ENCODE results near the gene ANO7. TPM values are rescaled to one million over a fixed set of nuclear protein-coding genes. Genes with fewer than 3 reads are reported as not detected.

Gene ANO7
- total and polyA plus RNA-seq, 4 donors = 0.71 to 1.1 (median 0.86) TPM

DNA sequence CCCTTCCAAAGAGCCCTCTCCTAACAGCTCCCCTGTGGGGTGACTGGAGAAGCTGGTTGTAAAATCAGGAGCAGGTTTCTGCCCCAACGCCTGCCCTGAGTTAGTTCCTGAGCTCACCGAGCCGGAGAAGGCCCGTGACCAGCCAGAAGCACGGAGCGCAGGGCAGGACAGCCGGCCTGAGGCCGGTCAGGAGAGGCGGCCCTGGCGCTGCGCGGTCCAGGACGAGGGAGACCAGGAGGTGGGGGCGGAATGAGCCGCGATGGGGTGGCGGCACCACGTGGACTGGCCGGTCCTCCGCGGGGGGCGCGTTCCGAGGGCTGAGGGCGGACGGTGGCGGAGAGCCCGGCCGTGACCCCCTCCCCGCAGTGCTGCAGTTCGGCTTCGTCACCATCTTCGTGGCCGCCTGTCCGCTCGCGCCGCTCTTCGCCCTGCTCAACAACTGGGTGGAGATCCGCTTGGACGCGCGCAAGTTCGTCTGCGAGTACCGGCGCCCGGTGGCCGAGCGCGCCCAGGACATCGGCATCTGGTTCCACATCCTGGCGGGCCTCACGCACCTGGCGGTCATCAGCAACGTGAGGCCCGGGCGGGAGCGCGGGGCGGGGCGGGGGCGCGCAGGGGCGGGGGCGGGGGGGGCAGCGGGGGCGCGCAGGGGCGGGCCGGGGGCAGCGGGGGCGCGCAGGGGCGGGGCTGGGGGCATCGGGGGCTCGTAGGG lies 29.0 kb downstream of the ANO7 start:
- H3K9ac ChIP-seq (ENCODE audit: insufficient read depth in 1 of 2, low read length in 2 of 2) = peak overlapping the region in 1 of 2 donors; percentile 28
- peaks cover 0 to 9% (median 4%) of the 10 kb centered on the region in 5 donors for H3K4me1 ChIP-seq (ENCODE audit: control insufficient read depth in 5 of 5, insufficient read depth in 5 of 5, low read length in 5 of 5)
- no peaks in the 10 kb centered on the region for H3K36me3 ChIP-seq (ENCODE audit: control insufficient read depth in 4 of 4, insufficient read depth in 4 of 4, low read length in 4 of 4)
- no peaks in the 10 kb centered on the region for H3K9me3 ChIP-seq (ENCODE audit: control insufficient read depth in 4 of 4, insufficient read depth in 3 of 4, low read length in 3 of 4)
- H3K4me3 ChIP-seq = peak overlapping the region; percentile 21
- 1 to 2% methylated on average over 55 to 70 of the region's 77 CpGs for WGBS, 2 donors
- TF ChIP-seq, protein P1, sequence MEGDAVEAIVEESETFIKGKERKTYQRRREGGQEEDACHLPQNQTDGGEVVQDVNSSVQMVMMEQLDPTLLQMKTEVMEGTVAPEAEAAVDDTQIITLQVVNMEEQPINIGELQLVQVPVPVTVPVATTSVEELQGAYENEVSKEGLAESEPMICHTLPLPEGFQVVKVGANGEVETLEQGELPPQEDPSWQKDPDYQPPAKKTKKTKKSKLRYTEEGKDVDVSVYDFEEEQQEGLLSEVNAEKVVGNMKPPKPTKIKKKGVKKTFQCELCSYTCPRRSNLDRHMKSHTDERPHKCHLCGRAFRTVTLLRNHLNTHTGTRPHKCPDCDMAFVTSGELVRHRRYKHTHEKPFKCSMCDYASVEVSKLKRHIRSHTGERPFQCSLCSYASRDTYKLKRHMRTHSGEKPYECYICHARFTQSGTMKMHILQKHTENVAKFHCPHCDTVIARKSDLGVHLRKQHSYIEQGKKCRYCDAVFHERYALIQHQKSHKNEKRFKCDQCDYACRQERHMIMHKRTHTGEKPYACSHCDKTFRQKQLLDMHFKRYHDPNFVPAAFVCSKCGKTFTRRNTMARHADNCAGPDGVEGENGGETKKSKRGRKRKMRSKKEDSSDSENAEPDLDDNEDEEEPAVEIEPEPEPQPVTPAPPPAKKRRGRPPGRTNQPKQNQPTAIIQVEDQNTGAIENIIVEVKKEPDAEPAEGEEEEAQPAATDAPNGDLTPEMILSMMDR (IDR thresholded peaks at IDR 0.05; ENCODE audit: control extremely low read depth, extremely low read depth) = no peak
- H3K27me3 ChIP-seq (ENCODE audit: control insufficient read depth in 3 of 3, insufficient read depth in 3 of 3, low read length in 2 of 3) = no peaks in the 10 kb centered on the region
- ATAC-seq (ENCODE audit: insufficient read depth, low FRiP score) = peak; percentile 65
- H3K27ac ChIP-seq (ENCODE audit: low read depth in 1 of 2, low read length in 1 of 2) = peak overlapping the region; percentile 71 to 87
- peak; percentile 72 to 80 (median 76) for DNase-seq

GRCh38 chr2:241218131-241219029 lies 29.9 kb downstream of the ANO7 start:
- H3K4me1 ChIP-seq (ENCODE audit: control insufficient read depth in 5 of 5, insufficient read depth in 5 of 5, low read length in 5 of 5) = peaks cover 0 to 9% (median 4%) of the 10 kb centered on the region in 5 donors
- WGBS, 2 donors = 0 to 2% methylated on average over 47 to 79 of the region's 83 CpGs
- H3K9ac ChIP-seq (ENCODE audit: insufficient read depth in 1 of 2, low read length in 2 of 2) = peak overlapping the region in 1 of 2 donors; percentile 50
- DNase-seq (peak; percentile 56 to 70 (median 57)), ATAC-seq (ENCODE audit: insufficient read depth, low FRiP score) (peak; percentile 10)
- H3K27ac ChIP-seq (ENCODE audit: low read depth in 1 of 2, low read length in 1 of 2) = peak overlapping the region in 1 of 2 donors; percentile 82
- no peaks in the 10 kb centered on the region for H3K36me3 ChIP-seq (ENCODE audit: control insufficient read depth in 4 of 4, insufficient read depth in 4 of 4, low read length in 4 of 4)
- peak overlapping the region; percentile 65 for H3K4me3 ChIP-seq
- H3K27me3 ChIP-seq (ENCODE audit: control insufficient read depth in 3 of 3, insufficient read depth in 3 of 3, low read length in 2 of 3) = no peaks in the 10 kb centered on the region
- TF ChIP-seq, protein P1 (IDR thresholded peaks at IDR 0.05; ENCODE audit: control extremely low read depth, extremely low read depth) = no peak
- no peaks in the 10 kb centered on the region for H3K9me3 ChIP-seq (ENCODE audit: control insufficient read depth in 4 of 4, insufficient read depth in 3 of 4, low read length in 3 of 4)

DNA sequence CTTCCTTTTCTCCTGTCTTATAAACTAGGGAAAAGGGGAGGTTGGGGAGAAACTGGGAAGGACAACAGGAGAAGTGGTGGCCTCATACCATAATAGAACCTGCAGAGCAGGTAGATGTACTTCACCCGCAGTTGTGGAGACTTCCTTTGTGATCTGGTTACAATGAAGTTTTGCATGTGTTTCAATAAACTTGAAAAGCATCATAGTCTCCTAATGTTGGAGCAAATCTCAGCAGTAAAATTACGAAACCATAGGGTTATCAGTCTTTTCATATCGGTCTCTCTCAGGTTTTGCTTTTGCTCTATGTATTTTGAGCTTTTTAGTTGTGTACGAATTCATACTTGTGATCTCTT lies 30.5 kb downstream of the ANO7 start:
- H3K4me3 ChIP-seq = no peak overlapping the region
- no peaks in the 10 kb centered on the region for H3K27me3 ChIP-seq (ENCODE audit: control insufficient read depth in 3 of 3, insufficient read depth in 3 of 3, low read length in 2 of 3)
- TF ChIP-seq, protein P1 (IDR thresholded peaks at IDR 0.05; ENCODE audit: control extremely low read depth, extremely low read depth) = no peak
- ATAC-seq (ENCODE audit: insufficient read depth, low FRiP score) = no peak
- no peaks in the 10 kb centered on the region for H3K36me3 ChIP-seq (ENCODE audit: control insufficient read depth in 4 of 4, insufficient read depth in 4 of 4, low read length in 4 of 4)
- no peak for DNase-seq
- peaks cover 0 to 14% (median 4%) of the 10 kb centered on the region in 5 donors for H3K4me1 ChIP-seq (ENCODE audit: control insufficient read depth in 5 of 5, insufficient read depth in 5 of 5, low read length in 5 of 5)
- H3K9ac ChIP-seq (ENCODE audit: insufficient read depth in 1 of 2, low read length in 2 of 2) = peak overlapping the region in 1 of 2 donors; percentile 50
- no peaks in the 10 kb centered on the region for H3K9me3 ChIP-seq (ENCODE audit: control insufficient read depth in 4 of 4, insufficient read depth in 3 of 4, low read length in 3 of 4)
- H3K27ac ChIP-seq (ENCODE audit: low read depth in 1 of 2, low read length in 1 of 2) = no peak overlapping the region
- WGBS, 2 donors = 47 to 54% methylated on average over 4 of the region's 4 CpGs

Measured in lung (tissue), 12 donors.